Measurements from ENCODE around the gene GJB4. TPM values are rescaled to one million over a fixed set of nuclear protein-coding genes. Genes with fewer than 3 reads are reported as not detected.
"Not testable (repeated sequence)": the region's sequence is repeated elsewhere in the genome, so short reads cannot be mapped to it uniquely, and the experiment has no call there.

GJB4 gene
- total and polyA plus RNA-seq, 2 donors, result 0.42 to 0.84 TPM

DNA sequence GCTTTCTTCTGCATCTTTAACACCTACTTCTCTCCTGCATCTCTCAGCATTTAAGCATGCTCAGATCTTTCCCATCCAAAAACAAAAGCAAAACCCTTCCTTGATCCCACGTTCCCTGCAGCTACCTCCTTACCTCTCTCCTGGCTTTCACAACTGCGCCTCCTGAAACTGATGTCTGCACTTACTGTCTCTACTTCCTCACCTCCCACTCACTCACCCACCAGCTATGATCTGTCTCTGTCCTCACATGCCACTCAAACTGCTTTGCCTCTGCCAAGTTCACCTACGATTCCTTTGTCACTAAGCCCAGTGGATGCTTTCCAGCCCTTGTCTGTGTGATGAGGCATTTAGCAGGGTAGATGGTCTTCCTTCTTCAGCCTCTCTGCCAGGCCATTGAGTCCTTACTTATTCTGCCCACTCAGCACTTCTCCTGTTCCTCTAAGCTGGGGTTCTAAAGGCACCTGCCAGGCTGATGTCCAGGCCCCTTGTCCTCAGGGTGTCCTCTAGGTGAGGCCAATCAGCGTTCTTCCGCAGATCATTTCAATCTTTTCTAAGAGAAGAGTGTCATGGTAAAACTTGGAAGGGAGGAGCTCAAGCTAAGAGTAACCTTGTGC lies 11.5 kb downstream of the GJB4 start:
- DNase-seq (ENCODE audit: low read depth in 6 of 9, low spot score in 9 of 9), result no peak

DNA sequence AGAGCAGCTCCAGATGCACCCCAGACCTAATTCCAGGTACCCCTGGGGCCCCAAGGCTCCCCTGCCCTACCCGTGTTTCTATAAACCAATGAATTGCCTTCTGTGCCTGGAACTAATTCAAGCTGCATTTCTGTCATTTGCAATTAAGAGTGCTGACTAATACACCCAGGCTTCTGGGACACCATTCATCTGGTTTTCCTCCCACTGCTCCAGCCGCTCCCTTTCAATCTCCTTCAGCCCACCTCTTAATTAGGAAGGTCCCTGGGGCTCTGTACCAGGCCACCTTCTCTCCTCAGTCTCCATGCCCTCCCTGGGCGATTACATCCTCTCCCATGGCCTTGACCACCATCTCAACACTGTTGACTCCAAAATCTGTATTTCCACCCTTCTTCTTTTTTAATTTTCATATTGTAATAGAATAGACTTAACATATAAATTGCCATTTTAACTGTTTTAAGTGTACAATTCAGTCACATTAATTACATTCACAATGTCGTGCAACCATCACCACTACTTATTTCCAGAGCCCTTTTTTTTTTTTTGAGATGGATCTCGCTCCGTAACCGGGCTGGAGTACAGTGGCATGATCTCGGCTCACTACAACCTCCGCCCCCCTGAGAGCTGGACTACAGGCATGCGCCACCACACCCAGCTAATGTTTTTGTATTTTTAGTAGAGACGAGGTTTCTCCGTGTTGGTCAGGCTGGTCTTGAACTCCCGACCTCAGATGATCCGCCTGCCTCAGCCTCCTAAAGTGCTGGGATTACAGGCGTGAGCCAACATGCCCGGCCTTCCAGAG lies 12.2 kb downstream of the GJB4 start:
- no peak for DNase-seq (ENCODE audit: low read depth in 6 of 9, low spot score in 9 of 9)
- H3K4me1 ChIP-seq (ENCODE audit: control insufficient read depth in 2 of 2, insufficient read depth in 2 of 2, low read length in 2 of 2), result no peaks in the 10 kb centered on the region
- WGBS, result 97% methylated on average over 16 of the region's 16 CpGs
- peaks cover 0 to 2% of the 10 kb centered on the region in 2 donors for H3K27me3 ChIP-seq (ENCODE audit: control insufficient read depth in 2 of 2, insufficient read depth in 1 of 2, low read length in 1 of 2)
- H3K9me3 ChIP-seq (ENCODE audit: control insufficient read depth in 2 of 2, insufficient read depth in 1 of 2, low read length in 1 of 2), result no peaks in the 10 kb centered on the region
- no peak overlapping the region for H3K4me3 ChIP-seq (ENCODE audit: low read length in 2 of 2)
- no peak overlapping the region for H3K27ac ChIP-seq (ENCODE audit: low read depth in 1 of 2, low read length in 1 of 2)
- no peaks in the 10 kb centered on the region for H3K36me3 ChIP-seq (ENCODE audit: control insufficient read depth in 2 of 2, insufficient read depth in 2 of 2, low read length in 1 of 2)

More for the DNA sequence above, 11.5 kb downstream of the GJB4 start:
- H3K9me3 ChIP-seq (ENCODE audit: control insufficient read depth in 2 of 2, insufficient read depth in 1 of 2, low read length in 1 of 2), result no peaks in the 10 kb centered on the region
- H3K27ac ChIP-seq (ENCODE audit: low read depth in 1 of 2, low read length in 1 of 2), result no peak overlapping the region
- WGBS, result 97% methylated on average over 5 of the region's 5 CpGs
- no peaks in the 10 kb centered on the region for H3K4me1 ChIP-seq (ENCODE audit: control insufficient read depth in 2 of 2, insufficient read depth in 2 of 2, low read length in 2 of 2)
- no peaks in the 10 kb centered on the region for H3K36me3 ChIP-seq (ENCODE audit: control insufficient read depth in 2 of 2, insufficient read depth in 2 of 2, low read length in 1 of 2)
- H3K27me3 ChIP-seq (ENCODE audit: control insufficient read depth in 2 of 2, insufficient read depth in 1 of 2, low read length in 1 of 2), result no peaks in the 10 kb centered on the region
- H3K4me3 ChIP-seq (ENCODE audit: low read length in 2 of 2), result no peak overlapping the region

DNA sequence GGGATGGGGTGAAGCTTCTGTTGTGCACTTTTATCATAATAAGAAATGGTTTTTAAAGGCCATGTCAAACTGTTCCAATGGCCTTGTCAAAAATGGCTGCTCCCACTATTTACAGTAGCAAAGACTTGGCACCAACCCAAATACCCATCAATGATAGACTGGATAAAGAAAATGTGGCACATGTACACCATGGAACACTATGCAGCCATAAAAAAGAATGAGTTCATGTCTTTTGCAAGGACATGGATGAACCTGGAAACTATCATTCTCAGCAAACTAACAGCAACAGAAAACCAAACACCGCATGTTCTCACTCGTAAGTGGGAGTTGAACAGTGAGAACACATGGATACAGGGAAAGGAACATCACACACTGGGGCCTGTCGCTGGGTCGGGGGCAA lies 13.6 kb downstream of the GJB4 start:
- H3K27ac ChIP-seq (ENCODE audit: low read depth in 1 of 2, low read length in 1 of 2); H3K4me3 ChIP-seq (ENCODE audit: low read length in 2 of 2); H3K36me3 ChIP-seq (ENCODE audit: control insufficient read depth in 2 of 2, insufficient read depth in 2 of 2, low read length in 1 of 2); DNase-seq (ENCODE audit: low read depth in 6 of 9, low spot score in 9 of 9); H3K9me3 ChIP-seq (ENCODE audit: control insufficient read depth in 2 of 2, insufficient read depth in 1 of 2, low read length in 1 of 2); H3K4me1 ChIP-seq (ENCODE audit: control insufficient read depth in 2 of 2, insufficient read depth in 2 of 2, low read length in 2 of 2); H3K27me3 ChIP-seq (ENCODE audit: control insufficient read depth in 2 of 2, insufficient read depth in 1 of 2, low read length in 1 of 2): not testable (repeated sequence)
- 85% methylated on average over 4 of the region's 4 CpGs for WGBS

DNA sequence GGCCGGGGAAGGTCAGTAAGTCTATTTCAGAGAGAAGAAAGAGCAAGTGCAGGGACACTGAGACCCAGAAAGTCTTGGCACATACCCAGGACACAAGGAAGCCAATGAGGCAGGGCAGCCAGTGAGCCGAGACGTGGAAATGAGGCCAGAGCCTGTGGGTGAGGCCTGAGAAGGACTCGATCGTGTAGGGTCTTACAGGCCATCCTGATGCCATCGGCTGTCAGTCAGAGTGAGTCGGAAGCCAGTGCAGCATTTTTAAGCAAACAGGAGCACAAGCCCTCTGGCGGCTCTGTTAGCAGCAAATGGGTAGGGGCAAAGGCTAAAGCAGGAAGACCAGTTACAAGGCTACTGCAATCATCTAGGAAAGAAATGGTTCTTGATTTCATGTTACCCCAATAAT lies 15.4 kb downstream of the GJB4 start:
- no peaks in the 10 kb centered on the region for H3K36me3 ChIP-seq (ENCODE audit: control insufficient read depth in 2 of 2, insufficient read depth in 2 of 2, low read length in 1 of 2)
- peaks cover 0 to 2% of the 10 kb centered on the region in 2 donors for H3K4me1 ChIP-seq (ENCODE audit: control insufficient read depth in 2 of 2, insufficient read depth in 2 of 2, low read length in 2 of 2)
- H3K9me3 ChIP-seq (ENCODE audit: control insufficient read depth in 2 of 2, insufficient read depth in 1 of 2, low read length in 1 of 2), result no peaks in the 10 kb centered on the region
- peaks cover 3 to 13% of the 10 kb centered on the region in 2 donors for H3K27me3 ChIP-seq (ENCODE audit: control insufficient read depth in 2 of 2, insufficient read depth in 1 of 2, low read length in 1 of 2)
- DNase-seq (ENCODE audit: low read depth in 6 of 9, low spot score in 9 of 9), result no peak
- H3K27ac ChIP-seq (ENCODE audit: low read depth in 1 of 2, low read length in 1 of 2), result no peak overlapping the region
- no peak overlapping the region for H3K4me3 ChIP-seq (ENCODE audit: low read length in 2 of 2)
- 80% methylated on average over 8 of the region's 8 CpGs for WGBS

DNA sequence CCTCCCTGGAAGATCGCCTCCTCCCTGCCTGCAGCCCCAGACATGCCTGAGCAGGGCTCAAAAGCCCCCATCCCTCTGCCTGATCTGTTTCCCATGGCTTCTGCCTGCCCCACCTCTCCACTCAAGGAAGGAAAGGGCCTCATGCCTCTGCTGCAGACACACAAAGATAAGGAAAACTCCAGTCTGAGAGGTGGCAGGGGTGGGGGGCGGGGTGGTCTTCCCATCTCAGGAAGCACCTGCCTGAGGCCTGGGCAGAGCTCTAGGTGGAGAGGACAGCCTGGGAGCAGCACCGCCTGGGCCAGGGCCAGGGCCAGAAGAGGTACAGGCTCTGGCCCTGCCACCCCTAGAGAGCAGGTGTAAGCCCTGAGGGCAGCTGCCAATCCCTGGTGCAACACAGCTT lies 17.4 kb downstream of the GJB4 start:
- Histone ChIP-seq H3K27me3 (ENCODE audit: control insufficient read depth in 2 of 2, insufficient read depth in 1 of 2, low read length in 1 of 2) (peaks cover 11 to 33% of the 10 kb centered on the region in 2 donors), H3K36me3 (ENCODE audit: control insufficient read depth in 2 of 2, insufficient read depth in 2 of 2, low read length in 1 of 2) (no peaks in the 10 kb centered on the region), H3K4me3 (ENCODE audit: low read length in 2 of 2) (no peak overlapping the region), H3K9me3 (ENCODE audit: control insufficient read depth in 2 of 2, insufficient read depth in 1 of 2, low read length in 1 of 2) (no peaks in the 10 kb centered on the region), H3K27ac (ENCODE audit: low read depth in 1 of 2, low read length in 1 of 2) (no peak overlapping the region), H3K4me1 (ENCODE audit: control insufficient read depth in 2 of 2, insufficient read depth in 2 of 2, low read length in 2 of 2) (peaks cover 0 to 2% of the 10 kb centered on the region in 2 donors)
- DNase-seq (ENCODE audit: low read depth in 6 of 9, low spot score in 9 of 9), result no peak
- 46% methylated on average over 3 of the region's 3 CpGs for WGBS

DNA sequence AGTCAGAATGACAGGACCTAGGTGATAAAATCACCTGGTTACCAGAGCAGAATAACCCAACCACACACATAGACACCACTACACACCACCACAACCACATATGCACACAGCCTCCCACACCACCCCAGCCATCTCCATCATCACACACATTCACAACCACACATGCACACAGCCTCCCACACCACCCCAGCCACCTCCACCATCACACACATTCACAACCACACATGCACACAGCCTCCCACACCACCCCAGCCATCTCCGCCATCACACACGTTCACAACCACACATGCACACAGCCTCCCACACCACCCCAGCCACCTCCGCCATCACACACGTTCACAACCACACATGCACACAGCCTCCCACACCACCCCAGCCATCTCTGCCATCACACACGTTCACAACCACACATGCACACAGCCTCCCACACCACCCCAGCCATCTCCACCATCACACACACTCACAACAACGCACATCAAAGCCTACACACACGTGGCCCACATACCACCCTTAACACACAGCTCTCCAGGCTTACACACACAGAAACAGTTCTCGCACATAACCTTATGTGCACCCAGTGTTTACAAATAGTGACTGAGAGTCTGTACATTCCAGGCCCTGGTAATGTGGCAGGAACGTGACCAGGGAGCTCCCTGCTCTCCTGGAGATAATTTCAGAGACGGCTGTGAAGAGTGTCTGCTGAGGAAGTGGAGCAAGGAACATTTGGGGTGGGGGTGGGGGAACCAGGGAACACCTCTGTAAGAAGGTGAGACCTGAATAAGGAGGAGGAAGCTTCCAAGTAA lies 18.2 kb downstream of the GJB4 start:
- H3K9me3 ChIP-seq (ENCODE audit: control insufficient read depth in 2 of 2, insufficient read depth in 1 of 2, low read length in 1 of 2), result no peaks in the 10 kb centered on the region
- DNase-seq (ENCODE audit: low read depth in 6 of 9, low spot score in 9 of 9), result no peak
- 73% methylated on average over 10 of the region's 10 CpGs for whole genome bisulfite sequencing
- H3K4me3 ChIP-seq (ENCODE audit: low read length in 2 of 2), result no peak overlapping the region
- no peaks in the 10 kb centered on the region for H3K36me3 ChIP-seq (ENCODE audit: control insufficient read depth in 2 of 2, insufficient read depth in 2 of 2, low read length in 1 of 2)
- peaks cover 0 to 2% of the 10 kb centered on the region in 2 donors for H3K4me1 ChIP-seq (ENCODE audit: control insufficient read depth in 2 of 2, insufficient read depth in 2 of 2, low read length in 2 of 2)
- no peak overlapping the region for H3K27ac ChIP-seq (ENCODE audit: low read depth in 1 of 2, low read length in 1 of 2)
- H3K27me3 ChIP-seq (ENCODE audit: control insufficient read depth in 2 of 2, insufficient read depth in 1 of 2, low read length in 1 of 2), result peaks cover 15 to 41% of the 10 kb centered on the region in 2 donors

DNA sequence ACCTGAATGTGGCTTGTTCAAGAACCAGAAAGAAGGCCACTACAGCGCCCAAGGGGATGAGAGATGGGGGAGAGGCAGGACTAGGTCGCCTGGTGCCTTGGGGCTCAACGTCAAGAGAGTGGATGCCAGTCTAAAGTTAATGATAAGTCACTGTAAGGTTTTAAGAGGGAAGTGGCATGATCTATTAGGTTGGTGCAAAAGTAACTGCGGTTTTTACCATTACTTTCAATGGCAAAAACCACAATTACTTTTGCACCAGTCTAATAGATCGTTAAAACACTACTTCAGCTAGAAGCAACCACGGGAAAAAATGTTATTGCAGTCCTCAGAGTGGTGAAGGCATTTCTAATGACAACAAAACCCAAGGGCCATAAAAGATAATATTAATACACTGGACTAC lies 18.8 kb downstream of the GJB4 start:
- Histone ChIP-seq H3K27me3 (ENCODE audit: control insufficient read depth in 2 of 2, insufficient read depth in 1 of 2, low read length in 1 of 2) (peaks cover 15 to 48% of the 10 kb centered on the region in 2 donors), H3K9me3 (ENCODE audit: control insufficient read depth in 2 of 2, insufficient read depth in 1 of 2, low read length in 1 of 2) (no peaks in the 10 kb centered on the region), H3K4me1 (ENCODE audit: control insufficient read depth in 2 of 2, insufficient read depth in 2 of 2, low read length in 2 of 2) (peaks cover 0 to 2% of the 10 kb centered on the region in 2 donors), H3K4me3 (ENCODE audit: low read length in 2 of 2) (no peak overlapping the region), H3K36me3 (ENCODE audit: control insufficient read depth in 2 of 2, insufficient read depth in 2 of 2, low read length in 1 of 2) (no peaks in the 10 kb centered on the region), H3K27ac (ENCODE audit: low read depth in 1 of 2, low read length in 1 of 2) (no peak overlapping the region)
- DNase-seq (ENCODE audit: low read depth in 6 of 9, low spot score in 9 of 9), result no peak
- 92% methylated on average over 6 of the region's 6 CpGs for WGBS

DNA sequence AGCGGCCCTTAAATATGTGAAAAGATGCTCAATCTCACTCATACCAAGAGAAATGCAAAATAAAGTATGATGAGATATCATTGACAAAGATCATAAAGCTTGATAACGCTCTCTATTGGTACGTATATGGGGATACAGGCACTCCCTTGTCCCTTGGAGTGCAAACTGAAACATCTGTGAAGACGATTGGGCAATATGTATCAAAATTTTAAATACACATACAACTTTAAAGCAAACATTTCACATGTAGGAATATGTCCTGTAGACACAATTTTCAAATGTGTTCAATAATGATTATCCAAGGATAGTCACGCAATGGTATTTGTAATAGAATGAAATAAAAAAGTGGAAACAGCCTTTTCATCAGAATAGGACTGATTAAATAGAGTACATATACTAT lies 19.5 kb downstream of the GJB4 start:
- H3K27me3 ChIP-seq (ENCODE audit: control insufficient read depth in 2 of 2, insufficient read depth in 1 of 2, low read length in 1 of 2), result peaks cover 15 to 53% of the 10 kb centered on the region in 2 donors

DNA sequence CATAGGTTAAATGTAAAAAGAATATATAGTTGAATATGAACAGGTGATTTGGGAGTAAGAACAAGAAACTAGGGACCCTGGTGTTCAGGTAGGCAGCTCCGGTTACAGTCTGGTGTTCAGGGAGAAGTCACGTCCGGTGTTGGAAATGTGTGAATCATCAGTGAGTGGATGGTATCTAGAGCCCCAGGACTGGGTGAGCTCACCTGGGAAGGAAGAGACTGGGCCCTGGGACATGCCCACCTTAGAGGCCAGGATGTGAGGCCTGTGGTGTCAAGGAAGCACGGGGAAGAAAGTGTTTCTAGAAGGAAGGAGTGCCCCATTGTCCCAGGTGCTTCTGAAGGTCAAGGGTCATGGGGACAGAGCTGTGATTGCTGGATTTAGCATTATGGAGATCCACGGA lies 20.0 kb downstream of the GJB4 start:
- WGBS, result 92% methylated on average over 5 of the region's 5 CpGs
- H3K27me3 ChIP-seq (ENCODE audit: control insufficient read depth in 2 of 2, insufficient read depth in 1 of 2, low read length in 1 of 2), result peaks cover 15 to 53% of the 10 kb centered on the region in 2 donors
- H3K27ac ChIP-seq (ENCODE audit: low read depth in 1 of 2, low read length in 1 of 2), result no peak overlapping the region
- no peak overlapping the region for H3K4me3 ChIP-seq (ENCODE audit: low read length in 2 of 2)
- no peaks in the 10 kb centered on the region for H3K9me3 ChIP-seq (ENCODE audit: control insufficient read depth in 2 of 2, insufficient read depth in 1 of 2, low read length in 1 of 2)
- peaks cover 0 to 2% of the 10 kb centered on the region in 2 donors for H3K4me1 ChIP-seq (ENCODE audit: control insufficient read depth in 2 of 2, insufficient read depth in 2 of 2, low read length in 2 of 2)
- no peaks in the 10 kb centered on the region for H3K36me3 ChIP-seq (ENCODE audit: control insufficient read depth in 2 of 2, insufficient read depth in 2 of 2, low read length in 1 of 2)
- no peak for DNase-seq (ENCODE audit: low read depth in 6 of 9, low spot score in 9 of 9)

More for the DNA sequence above, 19.5 kb downstream of the GJB4 start:
- 96% methylated on average over 5 of the region's 5 CpGs for WGBS
- Histone ChIP-seq H3K4me3 (ENCODE audit: low read length in 2 of 2) (no peak overlapping the region), H3K9me3 (ENCODE audit: control insufficient read depth in 2 of 2, insufficient read depth in 1 of 2, low read length in 1 of 2) (no peaks in the 10 kb centered on the region), H3K27ac (ENCODE audit: low read depth in 1 of 2, low read length in 1 of 2) (no peak overlapping the region), H3K4me1 (ENCODE audit: control insufficient read depth in 2 of 2, insufficient read depth in 2 of 2, low read length in 2 of 2) (peaks cover 0 to 2% of the 10 kb centered on the region in 2 donors), H3K36me3 (ENCODE audit: control insufficient read depth in 2 of 2, insufficient read depth in 2 of 2, low read length in 1 of 2) (no peaks in the 10 kb centered on the region)
- DNase-seq (ENCODE audit: low read depth in 6 of 9, low spot score in 9 of 9), result no peak
